Activated CD4-positive, alpha-beta T cell treated with anti-CD3 and anti-CD28 coated beads for 4 hours (primary cell): Measurements from ENCODE around the gene ECE1.
"Not testable (repeated sequence)": the region's sequence is repeated elsewhere in the genome, so short reads cannot be mapped to it uniquely, and the experiment has no call there.

Experiments
- DNase-seq, 2 donors: peaks; one replicate each; pipeline ENCODE4 v3.0.0-alpha.2; 2020

Gene ECE1

GRCh38 chr1:21246905-21247642 is 43.2 kb downstream of the ECE1 start:
- DNase-seq, result no peak

GRCh38 chr1:21245688-21246229 is 44.5 kb downstream of the ECE1 start:
- DNase-seq, result no peak

GRCh38 chr1:21244986-21245687 is 45.1 kb downstream of the ECE1 start:
- DNase-seq, result no peak

GRCh38 chr1:21244154-21244553 is 46.1 kb downstream of the ECE1 start:
- DNase-seq, result no peak

GRCh38 chr1:21242846-21243245 is 47.4 kb downstream of the ECE1 start:
- no peak for DNase-seq

GRCh38 chr1:21241771-21242581 is 48.3 kb downstream of the ECE1 start:
- no peak for DNase-seq

GRCh38 chr1:21240706-21241105 is 49.6 kb downstream of the ECE1 start:
- no peak for DNase-seq

- no peak for DNase-seq
Observed at GRCh38 chr1:21239221-21239620, 51.0 kb downstream of the ECE1 start.

- no peak for DNase-seq
Observed at GRCh38 chr1:21238141-21238800, 52.0 kb downstream of the ECE1 start.

- DNase-seq, result no peak
Observed at GRCh38 chr1:21237446-21238088, 52.7 kb downstream of the ECE1 start.

GRCh38 chr1:21236178-21236577 is 54.1 kb downstream of the ECE1 start:
- DNase-seq, result no peak

GRCh38 chr1:21234779-21235178 is 55.5 kb downstream of the ECE1 start:
- DNase-seq, result no peak

- DNase-seq, result no peak
Observed at GRCh38 chr1:21233490-21233889, 56.8 kb downstream of the ECE1 start.

GRCh38 chr1:21232044-21232443 is 58.2 kb downstream of the ECE1 start:
- peak; percentile 24 to 40 for DNase-seq

- no peak for DNase-seq
Observed at GRCh38 chr1:21229246-21230000, 60.8 kb downstream of the ECE1 start.

GRCh38 chr1:21228224-21228623 is 62.0 kb downstream of the ECE1 start:
- not testable (repeated sequence) for DNase-seq

- no peak for DNase-seq
Observed at GRCh38 chr1:21225065-21225464, 65.2 kb downstream of the ECE1 start.

- no peak for DNase-seq
Observed at GRCh38 chr1:21220815-21221214, 69.4 kb downstream of the ECE1 start.

GRCh38 chr1:21219674-21220073 is 70.6 kb downstream of the ECE1 start:
- DNase-seq, result no peak

- peak; percentile 17 to 25 for DNase-seq
Observed at GRCh38 chr1:21217812-21218596, 72.3 kb downstream of the ECE1 start.
